GM18951 (cell line): ENCODE measurements around the gene ARHGAP32.

Source experiments
- POLR2A ChIP-seq: IDR thresholded peaks from 4 replicates; pipeline ENCODE4 v1.6.1; 2011; ENCODE audit warnings: mild to moderate bottlenecking; ENCODE audit not compliant: insufficient read length, insufficient read depth; ENCODE audit errors: extremely low read depth
- in situ Hi-C: fragments of 300-500 bp; cut with MboI; formaldehyde crosslinking; loops from one replicate; pipeline ENCODE4 v1.12.0; 2022; ENCODE audit warnings: low sequenced_read_pairs, mixed read lengths, inconsistent platforms; ENCODE audit not compliant: unreplicated experiment

The ARHGAP32 gene

GRCh38 chr11:129115652-129116586, 76.2 kb downstream of the ARHGAP32 start:
- TF ChIP-seq POLR2A, result no peak
- in situ Hi-C loops, result no loop called here

- in situ Hi-C loops, result no loop called here
- TF ChIP-seq POLR2A, result no peak
These were observed 82.4 kb downstream of the ARHGAP32 start for GRCh38 chr11:129109701-129110100.

- in situ Hi-C loops, result no loop called here
- TF ChIP-seq POLR2A, result no peak
These were observed 85.3 kb downstream of the ARHGAP32 start for GRCh38 chr11:129106788-129107187.

GRCh38 chr11:129102756-129103155, 89.4 kb downstream of the ARHGAP32 start:
- in situ Hi-C loops, result no loop called here

GRCh38 chr11:129102225-129102624, 89.9 kb downstream of the ARHGAP32 start:
- in situ Hi-C loops, result no loop called here
- TF ChIP-seq POLR2A, result no peak

More at GRCh38 chr11:129102756-129103155, 89.4 kb downstream of the ARHGAP32 start:
- TF ChIP-seq POLR2A, result no peak

GRCh38 chr11:129093283-129093682, 98.8 kb downstream of the ARHGAP32 start:
- no peak for TF ChIP-seq POLR2A
- in situ Hi-C loops, result no loop called here

- in situ Hi-C loops, result no loop called here
These were observed 102.1 kb downstream of the ARHGAP32 start for GRCh38 chr11:129090056-129090455.

GRCh38 chr11:129089279-129089678, 102.8 kb downstream of the ARHGAP32 start:
- TF ChIP-seq POLR2A, result no peak
- in situ Hi-C loops, result no loop called here

More at GRCh38 chr11:129090056-129090455, 102.1 kb downstream of the ARHGAP32 start:
- no peak for TF ChIP-seq POLR2A

- in situ Hi-C loops, result no loop called here
- TF ChIP-seq POLR2A, result no peak
These were observed 105.1 kb downstream of the ARHGAP32 start for GRCh38 chr11:129086976-129087375.

- in situ Hi-C loops, result no loop called here
- no peak for TF ChIP-seq POLR2A
These were observed 114.9 kb downstream of the ARHGAP32 start for GRCh38 chr11:129077191-129077590.

GRCh38 chr11:129075757-129076156, 116.4 kb downstream of the ARHGAP32 start:
- TF ChIP-seq POLR2A, result no peak
- in situ Hi-C loops, result no loop called here

GRCh38 chr11:129067454-129067853, 124.7 kb downstream of the ARHGAP32 start:
- no peak for TF ChIP-seq POLR2A
- in situ Hi-C loops, result no loop called here

- TF ChIP-seq POLR2A, result no peak
- in situ Hi-C loops, result no loop called here
These were observed 125.9 kb downstream of the ARHGAP32 start for GRCh38 chr11:129066229-129066628.

GRCh38 chr11:129063118-129063517, 129.0 kb downstream of the ARHGAP32 start:
- in situ Hi-C loops, result no loop called here
- TF ChIP-seq POLR2A, result no peak
